SK-N-MC (cell line): ENCODE data around the gene CDH23.

Experiments
- EZH2 ChIP-seq: fragments of 200-600 bp; sonication (generic); IDR thresholded peaks from one replicate; pipeline ENCODE4 v1.6.1; 2017; ENCODE audit warnings: antibody characterized with exemption
- POLR2AphosphoS5 ChIP-seq: IDR thresholded peaks from 2 replicates; pipeline ENCODE4 v1.6.1; 2012; ENCODE audit warnings: mild to moderate bottlenecking, low read depth, low read length, borderline replicate concordance

DNA sequence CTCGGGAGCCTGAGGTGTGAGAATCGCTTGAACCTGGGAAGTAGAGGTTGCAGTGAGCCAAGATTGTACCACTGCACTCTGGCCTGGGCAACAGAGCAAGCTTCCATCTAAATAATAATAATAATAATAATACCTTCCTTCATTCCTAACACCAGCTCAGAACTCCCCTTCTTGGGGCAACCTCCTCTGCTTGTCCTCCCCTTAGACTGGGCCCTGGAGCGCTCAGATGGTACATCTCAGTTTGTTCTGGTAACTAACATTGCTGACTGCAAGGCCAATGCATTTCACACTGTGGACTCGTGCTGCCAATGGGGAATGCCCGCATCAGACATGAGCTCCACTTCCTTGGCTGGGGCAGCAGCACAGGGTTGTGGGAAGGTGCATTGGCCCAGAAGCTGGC lies 245.3 kb downstream of the CDH23 start:
- TF ChIP-seq POLR2AphosphoS5 (no peak), EZH2 (no peak)
